Retinal pigment epithelial cell (primary cell): ENCODE measurements around the gene CHRM4.

Experiments used
- DNase-seq: peaks from one replicate; pipeline ENCODE4 v3.0.0-alpha.2; 2010; ENCODE audit warnings: low read depth
- H3K4me3 ChIP-seq: 2 replicates; pipeline ENCODE4 v1.5.1; 2011; ENCODE audit warnings: mild to moderate bottlenecking, low read length, control low read depth, moderate library complexity
- CTCF ChIP-seq: conservative IDR thresholded peaks from 2 replicates; pipeline ENCODE4 v1.5.1; 2011; ENCODE audit warnings: low read depth, low read length, control low read depth, inconsistent platforms

CHRM4 gene

DNA sequence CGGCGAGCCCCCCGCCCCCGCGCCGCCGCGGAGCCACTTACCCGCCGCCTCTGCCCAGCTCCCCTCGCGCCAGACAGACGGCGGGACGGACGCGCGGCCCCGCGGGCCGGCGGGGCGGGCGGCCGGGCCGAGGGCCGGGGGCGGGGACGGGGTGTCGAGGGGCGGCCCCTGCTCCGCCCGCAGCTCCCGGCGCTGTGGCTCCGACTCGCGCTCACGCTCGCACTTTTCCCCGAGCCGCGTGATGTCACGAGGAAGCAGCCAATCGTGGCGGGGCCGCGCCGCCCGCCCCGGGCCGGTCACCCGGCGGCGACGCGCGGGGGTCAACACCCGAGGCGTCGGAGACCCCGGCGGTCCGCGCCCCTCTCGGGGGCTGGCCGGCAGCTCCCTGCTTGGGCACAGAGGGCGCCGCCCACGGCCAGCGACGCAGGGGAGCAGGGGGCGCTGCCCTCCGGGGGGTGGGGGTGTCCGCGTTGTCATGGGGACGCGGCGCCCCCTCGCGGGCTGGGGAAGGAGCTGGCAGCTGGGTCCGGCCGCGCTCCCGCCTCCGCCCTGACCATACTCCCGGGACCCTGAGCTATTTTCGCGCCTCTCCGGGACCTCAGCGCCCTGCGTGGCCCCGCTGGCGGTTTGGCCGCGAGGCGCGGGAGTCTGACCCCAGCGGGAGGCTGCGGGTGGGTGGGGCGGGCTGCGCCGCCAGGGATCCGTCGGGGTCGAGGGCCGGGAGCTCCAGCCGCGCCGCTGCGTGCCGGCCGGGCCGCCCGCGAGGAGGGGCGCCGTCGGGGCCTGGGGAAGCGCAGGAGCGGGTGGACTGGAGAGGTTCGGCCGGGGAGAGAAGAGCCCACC is at the start of gene CHRM4:
TSS of gene CHRM4 (minus strand) at position 199 of the 843 bp plus-strand sequence. CDS start 5,219 bp downstream, outside the sequence.
- TF ChIP-seq CTCF: peak; percentile 44
- H3K4me3 ChIP-seq: peak within 1 kb of the TSS; percentile 38
- no peak for DNase-seq

DNA sequence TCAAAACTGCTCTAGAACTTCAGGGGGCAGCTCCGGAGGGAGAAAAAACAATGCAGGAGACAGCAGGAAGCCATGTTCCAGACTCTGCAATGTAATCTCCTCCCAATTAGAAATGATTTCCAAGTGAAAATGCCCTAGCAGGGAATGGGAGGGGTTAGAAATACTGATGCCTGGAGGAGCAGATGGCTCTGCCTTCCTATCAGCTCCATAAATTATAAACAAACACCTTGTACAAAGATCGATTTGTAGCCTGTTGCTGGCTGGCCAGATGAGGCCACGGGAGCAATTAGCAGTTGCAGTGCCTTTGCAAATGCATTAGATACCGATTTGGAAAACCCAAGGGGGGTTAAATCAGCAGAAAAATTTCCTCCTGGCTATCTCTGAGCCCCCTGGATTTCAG is 46.6 kb upstream of the CHRM4 start:
- no peak overlapping the region for H3K4me3 ChIP-seq
- no peak for DNase-seq
- no peak for TF ChIP-seq CTCF

GRCh38 chr11:46437122-46437689 is 45.6 kb upstream of the CHRM4 start:
- H3K4me3 ChIP-seq: no peak overlapping the region
- no peak for TF ChIP-seq CTCF
- no peak for DNase-seq

- TF ChIP-seq CTCF: no peak
- no peak for DNase-seq
These were observed 44.5 kb upstream of the CHRM4 start for GRCh38 chr11:46436113-46436512.

DNA sequence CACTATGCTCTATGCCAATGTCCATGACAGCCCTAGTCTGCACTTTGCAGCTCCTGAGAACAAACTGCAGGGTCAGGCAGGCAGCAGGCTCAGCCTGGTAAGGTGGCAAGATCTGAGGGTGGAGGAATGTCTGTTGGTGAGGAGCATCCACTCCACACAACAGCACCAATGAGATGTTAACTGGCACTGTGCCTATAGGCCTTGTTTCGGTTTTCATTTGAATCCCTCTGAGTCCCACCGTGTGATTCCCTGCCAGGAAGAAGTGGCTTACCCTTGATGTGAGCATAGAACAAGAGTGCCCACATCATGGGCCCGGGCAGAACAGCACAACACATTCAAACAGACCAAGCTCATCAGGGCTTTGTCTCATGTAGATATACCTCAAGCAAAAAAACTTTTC is 44.1 kb upstream of the CHRM4 start:
- TF ChIP-seq CTCF: no peak
- DNase-seq: no peak
- no peak overlapping the region for H3K4me3 ChIP-seq

More at GRCh38 chr11:46436113-46436512, 44.5 kb upstream of the CHRM4 start:
- no peak overlapping the region for H3K4me3 ChIP-seq

DNA sequence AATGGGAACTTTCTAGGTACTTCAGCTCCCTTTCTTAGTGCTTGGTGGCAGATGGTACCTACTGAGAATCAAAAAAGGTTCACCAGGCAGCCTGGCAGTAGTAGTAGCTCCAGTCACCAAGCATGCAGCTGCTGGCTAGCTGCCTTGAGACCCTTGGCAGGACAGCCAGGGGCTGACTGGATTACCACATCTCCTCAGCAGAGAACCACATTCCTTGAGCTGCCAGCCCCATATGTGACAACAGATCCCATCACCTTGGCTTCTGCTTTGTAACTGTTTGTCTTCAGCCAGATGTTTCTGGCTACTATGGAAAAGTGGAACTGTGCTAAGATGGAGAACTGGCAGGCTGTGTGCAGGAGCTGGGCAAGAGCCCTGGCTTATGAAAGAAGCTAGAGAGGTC is 39.6 kb upstream of the CHRM4 start:
- H3K4me3 ChIP-seq: no peak overlapping the region
- DNase-seq: no peak
- TF ChIP-seq CTCF: no peak

DNA sequence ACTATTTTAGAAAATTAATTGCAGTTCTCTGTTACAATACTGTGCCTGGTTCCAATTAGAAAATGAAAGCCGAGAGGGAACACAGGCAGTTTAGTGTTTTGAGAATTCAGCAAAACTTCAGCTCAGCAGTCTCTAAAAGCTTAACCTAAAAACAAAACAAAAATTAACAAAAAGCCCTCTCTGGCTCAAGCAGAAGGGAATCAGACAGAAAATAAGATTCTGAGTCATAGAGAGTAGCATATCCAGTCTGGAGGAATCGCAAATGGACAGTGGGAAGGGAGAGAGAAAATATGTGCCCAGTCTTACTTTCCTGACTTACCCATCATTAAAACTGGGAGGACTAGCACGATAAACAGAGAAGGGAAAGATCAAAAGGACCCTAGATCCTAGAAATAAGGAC is 38.1 kb upstream of the CHRM4 start:
- H3K4me3 ChIP-seq: no peak overlapping the region
- no peak for DNase-seq
- TF ChIP-seq CTCF: no peak
